HAP-1 (cell line): ENCODE data around the gene TGFBR2.
A peak's percentile ranks its signal among the peaks of the same experiment; 100 is the strongest.

Source experiments
- DNase-seq, 2 experiments: peaks; one replicate each; pipeline ENCODE4 v3.0.0-alpha.2; 2016 to 2020; ENCODE audit warnings: low spot score in 2 of 2
- H3K27me3 ChIP-seq: fragments of 250-450 bp; sonication (Bioruptor Pico); 2 replicates; pipeline ENCODE4 v1.5.1; 2020; ENCODE audit warnings: low read depth, mild to moderate bottlenecking, moderate library complexity
- H3K36me3 ChIP-seq: fragments of 250-450 bp; sonication (Bioruptor Pico); replicated peaks from 2 replicates; pipeline ENCODE4 v1.5.1; 2020; ENCODE audit warnings: mild to moderate bottlenecking
- H3K4me1 ChIP-seq: fragments of 250-450 bp; sonication (Bioruptor Pico); 2 replicates; pipeline ENCODE4 v1.5.1; 2020; ENCODE audit warnings: mild to moderate bottlenecking
- H3K4me3 ChIP-seq: fragments of 250-450 bp; sonication (Bioruptor Pico); 2 replicates; pipeline ENCODE4 v1.5.1; 2020; ENCODE audit warnings: mild to moderate bottlenecking, moderate library complexity
- H3K9me3 ChIP-seq: fragments of 250-450 bp; sonication (Bioruptor Pico); 2 replicates; pipeline ENCODE4 v1.5.1; 2020; ENCODE audit warnings: mild to moderate bottlenecking, moderate library complexity
- in situ Hi-C: fragments of 300-500 bp; cut with MboI; formaldehyde crosslinking; loops from 3 replicates; pipeline ENCODE4 v1.14.3; 2020; ENCODE audit warnings: low sequenced_read_pairs, inconsistent platforms, mixed read lengths

TGFBR2 gene

GRCh38 chr3:30691944-30692343, 85.5 kb downstream of the TGFBR2 start:
- Histone ChIP-seq H3K9me3 (no peaks in the 10 kb centered on the region), H3K4me1 (peaks cover 6% of the 10 kb centered on the region), H3K36me3 (0 out of 2 replicates have a peak, but pooled peaks cover 4% of the 10 kb centered on the region), H3K4me3 (no peak overlapping the region), H3K27me3 (no peaks in the 10 kb centered on the region)
- no peak for DNase-seq
- in situ Hi-C loops = loop anchor here (10.0 kb wide), 1 partner anchor 497 kb away; no protein-coding TSS in a partner anchor

GRCh38 chr3:30692498-30693130, 86.2 kb downstream of the TGFBR2 start:
- 0 out of 2 replicates have a peak, but pooled peaks cover 4% of the 10 kb centered on the region for H3K36me3 ChIP-seq
- DNase-seq = no peak
- peaks cover 5% of the 10 kb centered on the region for H3K4me1 ChIP-seq
- no peaks in the 10 kb centered on the region for H3K9me3 ChIP-seq
- no peak overlapping the region for H3K4me3 ChIP-seq
- H3K27me3 ChIP-seq = no peaks in the 10 kb centered on the region
- in situ Hi-C loops = loop anchor here (10.0 kb wide), 1 partner anchor 498 kb away; no protein-coding TSS in a partner anchor

GRCh38 chr3:30693470-30694120, 87.2 kb downstream of the TGFBR2 start:
- H3K4me1 ChIP-seq = no peaks in the 10 kb centered on the region
- H3K27me3 ChIP-seq = no peaks in the 10 kb centered on the region
- in situ Hi-C loops = loop anchor here (10.0 kb wide), 1 partner anchor 499 kb away; no protein-coding TSS in a partner anchor
- no peak overlapping the region for H3K4me3 ChIP-seq
- H3K36me3 ChIP-seq = 0 out of 2 replicates have a peak, but pooled peaks cover 4% of the 10 kb centered on the region
- DNase-seq = peak; percentile 63 to 69
- H3K9me3 ChIP-seq = no peaks in the 10 kb centered on the region

GRCh38 chr3:30694148-30694547, 87.7 kb downstream of the TGFBR2 start:
- H3K9me3 ChIP-seq = no peaks in the 10 kb centered on the region
- 0 out of 2 replicates have a peak, but pooled peaks cover 4% of the 10 kb centered on the region for H3K36me3 ChIP-seq
- no peaks in the 10 kb centered on the region for H3K4me1 ChIP-seq
- no peaks in the 10 kb centered on the region for H3K27me3 ChIP-seq
- in situ Hi-C loops = loop anchor here (10.0 kb wide), 1 partner anchor 499 kb away; no protein-coding TSS in a partner anchor
- DNase-seq = no peak
- no peak overlapping the region for H3K4me3 ChIP-seq

- H3K4me1 ChIP-seq = no peaks in the 10 kb centered on the region
- 0 out of 2 replicates have a peak, but pooled peaks cover 4% of the 10 kb centered on the region for H3K36me3 ChIP-seq
- H3K4me3 ChIP-seq = no peak overlapping the region
- DNase-seq = no peak
- no peaks in the 10 kb centered on the region for H3K27me3 ChIP-seq
- H3K9me3 ChIP-seq = no peaks in the 10 kb centered on the region
- in situ Hi-C loops = loop anchor here (10.0 kb wide), 1 partner anchor 500 kb away; no protein-coding TSS in a partner anchor
Measured at GRCh38 chr3:30694668-30695067, 88.3 kb downstream of the TGFBR2 start.

- Histone ChIP-seq H3K36me3 (0 out of 2 replicates have a peak, but pooled peaks cover 4% of the 10 kb centered on the region), H3K9me3 (no peaks in the 10 kb centered on the region), H3K27me3 (no peaks in the 10 kb centered on the region), H3K4me1 (no peaks in the 10 kb centered on the region), H3K4me3 (no peak overlapping the region)
- in situ Hi-C loops = loop anchor here (10.0 kb wide), 1 partner anchor 501 kb away; no protein-coding TSS in a partner anchor
- no peak for DNase-seq
Measured at GRCh38 chr3:30695302-30696061, 89.1 kb downstream of the TGFBR2 start.

- no peaks in the 10 kb centered on the region for H3K9me3 ChIP-seq
- peaks cover 4% of the 10 kb centered on the region; the same call in 1 of the 2 replicates for H3K36me3 ChIP-seq
- in situ Hi-C loops = loop anchor here (10.0 kb wide), 1 partner anchor 502 kb away; no protein-coding TSS in a partner anchor
- H3K27me3 ChIP-seq = no peaks in the 10 kb centered on the region
- peaks cover 4% of the 10 kb centered on the region for H3K4me1 ChIP-seq
- no peak overlapping the region for H3K4me3 ChIP-seq
- no peak for DNase-seq
Measured at GRCh38 chr3:30696403-30696819, 90.0 kb downstream of the TGFBR2 start.

GRCh38 chr3:30696896-30697295, 90.5 kb downstream of the TGFBR2 start:
- Histone ChIP-seq H3K4me1 (peaks cover 9% of the 10 kb centered on the region), H3K36me3 (peaks cover 4% of the 10 kb centered on the region; the same call in 1 of the 2 replicates), H3K9me3 (no peaks in the 10 kb centered on the region), H3K4me3 (no peak overlapping the region), H3K27me3 (no peaks in the 10 kb centered on the region)
- in situ Hi-C loops = loop anchor here (10.0 kb wide), 1 partner anchor 502 kb away; no protein-coding TSS in a partner anchor
- DNase-seq = no peak

- DNase-seq = no peak
- no peaks in the 10 kb centered on the region; the same call in 1 of the 2 replicates for H3K36me3 ChIP-seq
- no peak overlapping the region for H3K4me3 ChIP-seq
- H3K4me1 ChIP-seq = peaks cover 21% of the 10 kb centered on the region
- H3K27me3 ChIP-seq = no peaks in the 10 kb centered on the region
- peaks cover 4% of the 10 kb centered on the region; the same call in 1 of the 2 replicates for H3K9me3 ChIP-seq
- in situ Hi-C loops = loop anchor here (10.0 kb wide), 1 partner anchor 504 kb away; no protein-coding TSS in a partner anchor
Measured at GRCh38 chr3:30698549-30698948, 92.1 kb downstream of the TGFBR2 start.

GRCh38 chr3:30699927-30700326, 93.5 kb downstream of the TGFBR2 start:
- DNase-seq = no peak
- Histone ChIP-seq H3K36me3 (no peaks in the 10 kb centered on the region; the same call in 1 of the 2 replicates), H3K4me3 (no peak overlapping the region), H3K27me3 (no peaks in the 10 kb centered on the region), H3K9me3 (peaks cover 5% of the 10 kb centered on the region; the same call in 1 of the 2 replicates), H3K4me1 (peaks cover 31% of the 10 kb centered on the region)
- in situ Hi-C loops = loop anchor here (10.0 kb wide), 1 partner anchor 505 kb away; no protein-coding TSS in a partner anchor

GRCh38 chr3:30700702-30701321, 94.4 kb downstream of the TGFBR2 start:
- H3K4me3 ChIP-seq = no peak overlapping the region
- peaks cover 5% of the 10 kb centered on the region; the same call in 1 of the 2 replicates for H3K9me3 ChIP-seq
- H3K36me3 ChIP-seq = no peaks in the 10 kb centered on the region; the same call in 1 of the 2 replicates
- H3K27me3 ChIP-seq = no peaks in the 10 kb centered on the region
- DNase-seq = no peak
- peaks cover 31% of the 10 kb centered on the region for H3K4me1 ChIP-seq
- in situ Hi-C loops = no loop called here

- peak; percentile 56 to 95 for DNase-seq
- Histone ChIP-seq H3K36me3 (no peaks in the 10 kb centered on the region; the same call in 1 of the 2 replicates), H3K9me3 (peaks cover 5% of the 10 kb centered on the region; the same call in 1 of the 2 replicates), H3K4me3 (no peak overlapping the region), H3K27me3 (no peaks in the 10 kb centered on the region), H3K4me1 (peaks cover 31% of the 10 kb centered on the region)
- in situ Hi-C loops = no loop called here
Measured at GRCh38 chr3:30702038-30702827, 95.8 kb downstream of the TGFBR2 start.
